Measurements from ENCODE around the gene NCOA1.

Gene NCOA1

GRCh38 chr2:24721470-24721869, 230.4 kb downstream of the NCOA1 start:
- no peaks in the 10 kb centered on the region for H3K9me3 ChIP-seq (ENCODE audit: control insufficient read depth, low read length)
- H3K27me3 ChIP-seq (ENCODE audit: control insufficient read depth, insufficient read depth, low read length, poor library complexity, severe bottlenecking): no peaks in the 10 kb centered on the region
- peaks cover 5% of the 10 kb centered on the region for H3K4me1 ChIP-seq (ENCODE audit: control insufficient read depth, insufficient read depth, low read length)
- H3K27ac ChIP-seq (ENCODE audit: insufficient read depth, low read depth, low read length, poor library complexity, severe bottlenecking): no peak overlapping the region
- no peaks in the 10 kb centered on the region for H3K36me3 ChIP-seq (ENCODE audit: control insufficient read depth, insufficient read depth, low read length)
- H3K4me3 ChIP-seq (ENCODE audit: insufficient read depth, low read depth, low read length): no peak overlapping the region

GRCh38 chr2:24722141-24722790, 231.2 kb downstream of the NCOA1 start:
- Histone ChIP-seq H3K36me3 (ENCODE audit: control insufficient read depth, insufficient read depth, low read length) (no peaks in the 10 kb centered on the region), H3K27me3 (ENCODE audit: control insufficient read depth, insufficient read depth, low read length, poor library complexity, severe bottlenecking) (no peaks in the 10 kb centered on the region), H3K4me1 (ENCODE audit: control insufficient read depth, insufficient read depth, low read length) (peaks cover 5% of the 10 kb centered on the region), H3K4me3 (ENCODE audit: insufficient read depth, low read depth, low read length) (no peak overlapping the region), H3K27ac (ENCODE audit: insufficient read depth, low read depth, low read length, poor library complexity, severe bottlenecking) (no peak overlapping the region), H3K9me3 (ENCODE audit: control insufficient read depth, low read length) (no peaks in the 10 kb centered on the region)
- 90 to 97% methylated on average over 1 to 2 of the region's 3 CpGs for WGBS, 2 experiments

- peaks cover 5% of the 10 kb centered on the region for H3K4me1 ChIP-seq (ENCODE audit: control insufficient read depth, insufficient read depth, low read length)
- H3K4me3 ChIP-seq (ENCODE audit: insufficient read depth, low read depth, low read length): no peak overlapping the region
- H3K27ac ChIP-seq (ENCODE audit: insufficient read depth, low read depth, low read length, poor library complexity, severe bottlenecking): no peak overlapping the region
- no peaks in the 10 kb centered on the region for H3K36me3 ChIP-seq (ENCODE audit: control insufficient read depth, insufficient read depth, low read length)
- H3K9me3 ChIP-seq (ENCODE audit: control insufficient read depth, low read length): no peaks in the 10 kb centered on the region
- no peaks in the 10 kb centered on the region for H3K27me3 ChIP-seq (ENCODE audit: control insufficient read depth, insufficient read depth, low read length, poor library complexity, severe bottlenecking)
- 100% methylated on average over 1 of the region's 1 CpG for WGBS, 2 experiments
Measured at GRCh38 chr2:24723191-24723590, 232.1 kb downstream of the NCOA1 start.

GRCh38 chr2:24723665-24724064, 232.6 kb downstream of the NCOA1 start:
- Histone ChIP-seq H3K4me1 (ENCODE audit: control insufficient read depth, insufficient read depth, low read length) (peaks cover 5% of the 10 kb centered on the region), H3K36me3 (ENCODE audit: control insufficient read depth, insufficient read depth, low read length) (no peaks in the 10 kb centered on the region), H3K27ac (ENCODE audit: insufficient read depth, low read depth, low read length, poor library complexity, severe bottlenecking) (no peak overlapping the region), H3K27me3 (ENCODE audit: control insufficient read depth, insufficient read depth, low read length, poor library complexity, severe bottlenecking) (no peaks in the 10 kb centered on the region), H3K4me3 (ENCODE audit: insufficient read depth, low read depth, low read length) (no peak overlapping the region), H3K9me3 (ENCODE audit: control insufficient read depth, low read length) (no peaks in the 10 kb centered on the region)

- H3K36me3 ChIP-seq (ENCODE audit: control insufficient read depth, insufficient read depth, low read length): no peaks in the 10 kb centered on the region
- WGBS, 2 experiments: 94 to 96% methylated on average over 4 of the region's 4 CpGs
- no peaks in the 10 kb centered on the region for H3K27me3 ChIP-seq (ENCODE audit: control insufficient read depth, insufficient read depth, low read length, poor library complexity, severe bottlenecking)
- no peaks in the 10 kb centered on the region for H3K9me3 ChIP-seq (ENCODE audit: control insufficient read depth, low read length)
- no peak overlapping the region for H3K4me3 ChIP-seq (ENCODE audit: insufficient read depth, low read depth, low read length)
- H3K4me1 ChIP-seq (ENCODE audit: control insufficient read depth, insufficient read depth, low read length): peaks cover 5% of the 10 kb centered on the region
- no peak overlapping the region for H3K27ac ChIP-seq (ENCODE audit: insufficient read depth, low read depth, low read length, poor library complexity, severe bottlenecking)
Measured at GRCh38 chr2:24724111-24724775, 233.2 kb downstream of the NCOA1 start.

- Histone ChIP-seq H3K27ac (ENCODE audit: insufficient read depth, low read depth, low read length, poor library complexity, severe bottlenecking) (no peak overlapping the region), H3K4me3 (ENCODE audit: insufficient read depth, low read depth, low read length) (no peak overlapping the region), H3K9me3 (ENCODE audit: control insufficient read depth, low read length) (no peaks in the 10 kb centered on the region), H3K36me3 (ENCODE audit: control insufficient read depth, insufficient read depth, low read length) (no peaks in the 10 kb centered on the region), H3K27me3 (ENCODE audit: control insufficient read depth, insufficient read depth, low read length, poor library complexity, severe bottlenecking) (no peaks in the 10 kb centered on the region), H3K4me1 (ENCODE audit: control insufficient read depth, insufficient read depth, low read length) (peaks cover 5% of the 10 kb centered on the region)
- WGBS, 2 experiments: 68 to 81% methylated on average over 2 to 3 of the region's 3 CpGs
Measured at GRCh38 chr2:24725956-24726355, 234.9 kb downstream of the NCOA1 start.

GRCh38 chr2:24730481-24730880, 239.4 kb downstream of the NCOA1 start:
- 91 to 96% methylated on average over 6 to 7 of the region's 7 CpGs for WGBS, 2 experiments
- H3K4me3 ChIP-seq (ENCODE audit: insufficient read depth, low read depth, low read length): no peak overlapping the region
- no peaks in the 10 kb centered on the region for H3K36me3 ChIP-seq (ENCODE audit: control insufficient read depth, insufficient read depth, low read length)
- H3K27me3 ChIP-seq (ENCODE audit: control insufficient read depth, insufficient read depth, low read length, poor library complexity, severe bottlenecking): no peaks in the 10 kb centered on the region
- H3K27ac ChIP-seq (ENCODE audit: insufficient read depth, low read depth, low read length, poor library complexity, severe bottlenecking): no peak overlapping the region
- no peaks in the 10 kb centered on the region for H3K9me3 ChIP-seq (ENCODE audit: control insufficient read depth, low read length)
- H3K4me1 ChIP-seq (ENCODE audit: control insufficient read depth, insufficient read depth, low read length): no peaks in the 10 kb centered on the region

- H3K9me3 ChIP-seq (ENCODE audit: control insufficient read depth, low read length): no peaks in the 10 kb centered on the region
- no peaks in the 10 kb centered on the region for H3K4me1 ChIP-seq (ENCODE audit: control insufficient read depth, insufficient read depth, low read length)
- H3K4me3 ChIP-seq (ENCODE audit: insufficient read depth, low read depth, low read length): no peak overlapping the region
- H3K27me3 ChIP-seq (ENCODE audit: control insufficient read depth, insufficient read depth, low read length, poor library complexity, severe bottlenecking): no peaks in the 10 kb centered on the region
- H3K36me3 ChIP-seq (ENCODE audit: control insufficient read depth, insufficient read depth, low read length): no peaks in the 10 kb centered on the region
- H3K27ac ChIP-seq (ENCODE audit: insufficient read depth, low read depth, low read length, poor library complexity, severe bottlenecking): no peak overlapping the region
Measured at GRCh38 chr2:24731040-24731439, 240.0 kb downstream of the NCOA1 start.

- H3K36me3 ChIP-seq (ENCODE audit: control insufficient read depth, insufficient read depth, low read length): no peaks in the 10 kb centered on the region
- no peak overlapping the region for H3K27ac ChIP-seq (ENCODE audit: insufficient read depth, low read depth, low read length, poor library complexity, severe bottlenecking)
- no peaks in the 10 kb centered on the region for H3K4me1 ChIP-seq (ENCODE audit: control insufficient read depth, insufficient read depth, low read length)
- no peaks in the 10 kb centered on the region for H3K9me3 ChIP-seq (ENCODE audit: control insufficient read depth, low read length)
- WGBS, 2 experiments: 93 to 100% methylated on average over 1 of the region's 1 CpG
- no peaks in the 10 kb centered on the region for H3K27me3 ChIP-seq (ENCODE audit: control insufficient read depth, insufficient read depth, low read length, poor library complexity, severe bottlenecking)
- no peak overlapping the region for H3K4me3 ChIP-seq (ENCODE audit: insufficient read depth, low read depth, low read length)
Measured at GRCh38 chr2:24731923-24732322, 240.9 kb downstream of the NCOA1 start.

- H3K27ac ChIP-seq (ENCODE audit: insufficient read depth, low read depth, low read length, poor library complexity, severe bottlenecking): no peak overlapping the region
- no peaks in the 10 kb centered on the region for H3K27me3 ChIP-seq (ENCODE audit: control insufficient read depth, insufficient read depth, low read length, poor library complexity, severe bottlenecking)
- H3K36me3 ChIP-seq (ENCODE audit: control insufficient read depth, insufficient read depth, low read length): no peaks in the 10 kb centered on the region
- H3K9me3 ChIP-seq (ENCODE audit: control insufficient read depth, low read length): no peaks in the 10 kb centered on the region
- H3K4me3 ChIP-seq (ENCODE audit: insufficient read depth, low read depth, low read length): no peak overlapping the region
- H3K4me1 ChIP-seq (ENCODE audit: control insufficient read depth, insufficient read depth, low read length): no peaks in the 10 kb centered on the region
- no CpG with 5 or more reads among the region's 2 CpGs for WGBS, 2 experiments
Measured at GRCh38 chr2:24734741-24735140, 243.7 kb downstream of the NCOA1 start.

Data from ectodermal cell (in vitro differentiated cells).